Urinary bladder (tissue), 4 donors: ENCODE measurements around the gene GNG7. TPM values are rescaled to one million over a fixed set of nuclear protein-coding genes. Genes with fewer than 3 reads are reported as not detected.
"Not testable (repeated sequence)": the region's sequence is repeated elsewhere in the genome, so short reads cannot be mapped to it uniquely, and the experiment has no call there.

ENCODE experiments used
- DNase-seq: peaks from one replicate; pipeline ENCODE4 v3.0.0-alpha.2; 2015; ENCODE audit errors: extremely low spot score
- H3K27ac ChIP-seq: one replicate; pipeline ENCODE4 v1.5.1; 2013; ENCODE audit warnings: low read depth, mild to moderate bottlenecking, moderate library complexity
- H3K36me3 ChIP-seq: one replicate; pipeline ENCODE4 v1.6.1; 2013; ENCODE audit warnings: mild to moderate bottlenecking, moderate library complexity; ENCODE audit not compliant: insufficient read depth
- H3K4me1 ChIP-seq: one replicate; pipeline ENCODE4 v1.6.1; 2013; ENCODE audit warnings: mild to moderate bottlenecking, moderate library complexity; ENCODE audit not compliant: insufficient read depth
- H3K4me3 ChIP-seq: one replicate; pipeline ENCODE4 v1.5.1; 2013; ENCODE audit warnings: low read depth, low read length
- whole genome bisulfite sequencing: extraction: QIAGEN DNeasy Blood & Tissue Kit; methylation state at CpG from one replicate; pipeline ENCODE4 v1.1.7; 2013; 5-methylcytosine and 5-hydroxymethylcytosine counted together
- polyA plus RNA-seq: library from polyadenylated mRNA; stranded (reverse); fragments of 200-250 nt; gene quantifications from one replicate; pipeline ENCODE4 v1.2.3, GENCODE V29; 2013
- total RNA-seq: library from RNA; depleted of rRNA; stranded (reverse); fragments of >200 nt; gene quantifications from one replicate; pipeline ENCODE4 v1.2.3, GENCODE V29; 2014
- donor health status: healthy with polysubstance abuse.
- donor health status: healthy.

The GNG7 gene
- total and polyA plus RNA-seq, 2 donors = 2.8 to 13.9 TPM

DNA sequence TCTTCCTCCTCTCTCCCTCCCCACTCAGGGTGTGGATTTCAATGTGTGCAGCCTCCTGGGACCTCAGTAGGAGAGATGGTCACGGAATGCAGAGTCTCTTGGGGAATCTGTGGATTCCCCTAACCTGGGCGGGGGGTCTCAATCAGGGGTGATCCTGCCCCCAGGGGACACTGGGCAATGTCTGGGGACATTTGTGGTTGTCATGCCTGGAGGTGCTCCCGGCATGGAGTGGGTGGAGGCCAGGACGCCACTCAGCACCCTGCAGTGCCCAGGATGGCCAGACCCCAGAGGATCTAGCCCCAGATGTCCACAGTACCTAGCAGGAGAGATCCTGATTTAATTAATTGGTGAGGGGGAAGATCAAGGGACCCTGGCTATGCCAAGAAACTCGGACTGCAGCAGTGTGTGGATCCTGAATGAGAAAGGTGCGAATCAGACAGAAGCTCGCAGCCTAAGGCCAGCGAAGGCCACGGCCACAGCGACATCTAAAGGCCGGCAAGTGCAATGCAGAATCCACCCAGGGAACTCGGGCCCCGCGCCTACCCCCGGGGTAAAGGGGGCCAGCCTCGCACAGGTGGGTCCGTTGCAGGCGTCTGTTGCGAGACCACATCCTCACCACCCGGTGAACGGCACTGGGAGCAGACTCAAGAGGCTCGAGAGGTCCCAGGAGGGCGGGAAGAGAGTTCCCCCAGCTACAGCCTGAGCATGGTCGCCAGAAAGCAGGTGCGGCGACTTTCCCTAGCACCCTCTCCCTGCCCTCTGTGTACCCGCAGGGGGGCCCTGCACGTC, 88.8 kb downstream of the GNG7 start:
- DNase-seq = no peak
- WGBS = 22% methylated on average over 28 of the region's 28 CpGs
- H3K4me1 ChIP-seq = no peaks in the 10 kb centered on the region
- no peaks in the 10 kb centered on the region for H3K36me3 ChIP-seq
- no peak overlapping the region for H3K27ac ChIP-seq
- H3K4me3 ChIP-seq = no peak overlapping the region

DNA sequence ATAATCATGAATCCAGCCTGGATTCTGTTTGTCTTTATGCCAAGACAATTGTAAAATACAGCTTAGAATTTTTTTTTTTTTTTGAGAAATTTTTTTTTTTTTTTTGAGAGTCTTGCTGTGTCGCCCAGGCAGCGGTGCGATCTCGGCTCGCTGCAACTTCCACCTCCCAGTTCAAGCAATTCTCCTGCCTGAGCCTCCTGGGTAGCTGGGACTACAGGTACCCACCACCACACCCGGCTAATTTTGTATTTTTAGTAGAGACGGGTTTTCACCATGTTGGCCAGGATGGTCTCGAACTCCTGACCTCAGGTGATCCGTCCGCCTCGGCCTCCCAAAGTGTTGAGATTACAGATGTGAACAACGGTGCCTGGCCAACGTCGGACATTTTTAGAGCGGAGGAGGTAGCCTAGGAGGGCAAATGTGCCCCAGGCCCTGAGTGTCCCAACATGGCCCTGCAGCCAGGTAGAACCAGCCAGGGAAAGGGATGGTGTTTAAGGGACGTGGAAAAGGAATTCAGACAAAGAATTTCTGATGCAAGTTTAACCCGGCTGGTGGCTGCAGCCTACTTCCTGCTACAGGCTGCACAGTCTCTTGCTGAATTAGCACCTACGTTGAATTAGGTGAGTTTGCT, 89.8 kb downstream of the GNG7 start:
- Histone ChIP-seq H3K4me1 (no peaks in the 10 kb centered on the region), H3K27ac (no peak overlapping the region), H3K4me3 (no peak overlapping the region), H3K36me3 (no peaks in the 10 kb centered on the region)
- 82% methylated on average over 18 of the region's 18 CpGs for WGBS
- DNase-seq = no peak

DNA sequence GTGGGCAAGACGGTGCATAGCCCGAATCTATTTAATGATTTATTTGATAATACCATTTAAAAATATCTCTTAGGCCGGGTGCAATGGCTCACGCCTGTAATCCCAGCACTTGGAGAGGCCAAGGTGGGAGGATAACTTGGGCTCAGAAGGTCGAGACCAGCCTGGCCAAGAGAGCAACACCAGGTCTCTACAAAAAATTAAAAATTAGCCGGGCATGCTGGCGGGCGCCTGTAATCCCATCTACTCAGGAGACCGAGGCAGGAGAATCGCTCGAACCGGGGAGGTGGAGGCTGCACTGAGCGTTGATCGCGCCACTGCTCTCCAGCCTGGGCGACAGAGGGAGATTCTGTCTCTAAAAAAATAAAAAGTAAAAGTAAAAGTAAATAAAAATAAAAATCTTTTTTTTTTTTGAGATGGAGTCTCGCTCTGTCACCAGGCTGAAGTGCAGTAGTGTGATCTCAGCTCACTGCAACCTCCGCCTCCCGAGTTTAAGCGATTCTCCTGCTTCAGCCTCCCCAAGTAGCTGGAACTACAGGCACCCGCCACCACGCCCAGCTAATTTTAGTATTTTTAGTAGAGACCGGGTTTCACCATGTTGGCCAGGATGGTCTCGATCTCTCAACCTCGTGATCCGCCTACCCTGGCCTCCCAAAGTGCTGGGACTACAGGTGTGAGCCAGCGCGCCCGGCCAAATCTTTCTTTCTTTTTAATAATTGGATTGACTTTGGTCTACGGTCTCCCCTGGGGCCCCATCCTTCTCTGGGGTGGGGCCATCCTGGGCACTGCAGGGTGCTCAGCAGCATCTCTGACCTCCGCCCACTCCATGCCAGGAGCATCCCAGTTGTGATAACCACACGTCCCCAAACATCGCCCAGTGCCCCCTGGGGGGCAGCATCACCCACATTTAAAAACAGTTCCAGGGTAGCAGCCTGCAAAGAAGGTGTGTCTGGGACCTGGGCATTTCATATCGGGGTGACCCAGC, 90.7 kb downstream of the GNG7 start:
- DNase-seq = no peak
- Histone ChIP-seq H3K4me1 (no peaks in the 10 kb centered on the region), H3K27ac (no peak overlapping the region), H3K36me3 (no peaks in the 10 kb centered on the region), H3K4me3 (no peak overlapping the region)
- WGBS = 70% methylated on average over 34 of the region's 34 CpGs

DNA sequence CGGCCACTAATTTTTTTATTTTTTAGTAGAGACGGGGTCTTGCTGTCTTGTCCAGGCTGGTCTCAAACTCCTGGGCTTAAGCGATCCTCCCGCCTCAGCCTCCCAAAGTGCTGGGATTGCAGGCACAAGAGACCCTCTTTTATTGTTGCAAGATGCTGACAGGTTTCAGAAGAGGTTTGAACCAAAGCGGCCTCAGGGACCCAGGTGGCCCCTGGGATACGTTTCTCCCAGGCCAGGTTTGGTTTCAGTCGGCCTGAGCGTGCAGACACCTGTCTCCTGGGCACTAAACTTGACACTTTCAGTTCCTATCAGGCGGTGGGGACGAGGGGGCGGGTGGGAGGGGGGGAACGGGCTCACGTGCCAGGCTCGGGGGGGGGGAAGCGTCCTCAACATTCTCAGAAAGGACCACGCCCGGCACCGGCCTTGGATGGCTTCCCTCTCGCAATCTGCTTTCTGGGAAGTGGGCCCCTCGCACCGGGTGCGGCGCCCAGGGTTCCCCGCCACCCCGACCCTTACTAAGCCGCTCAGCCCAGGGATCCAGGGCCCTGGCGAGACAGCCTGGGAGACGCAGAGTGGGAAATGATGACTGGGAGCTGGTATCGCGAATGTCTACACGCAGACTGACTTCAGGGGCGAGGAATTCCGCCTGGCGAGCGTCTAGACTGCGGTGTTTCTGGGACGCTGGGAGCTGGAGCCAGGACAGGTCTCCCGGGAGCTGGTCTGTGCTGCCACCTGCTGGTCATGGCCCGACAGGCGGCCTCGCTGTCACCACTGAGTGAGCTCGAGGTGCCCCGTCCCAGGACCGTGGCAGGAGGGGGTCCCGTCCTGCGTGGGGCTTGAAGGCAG, 91.6 kb downstream of the GNG7 start:
- peak; percentile 59 for DNase-seq
- Histone ChIP-seq H3K36me3 (no peaks in the 10 kb centered on the region), H3K27ac (no peak overlapping the region), H3K4me1 (no peaks in the 10 kb centered on the region), H3K4me3 (peak overlapping the region; percentile 2)
- WGBS = 11% methylated on average over 46 of the region's 46 CpGs

DNA sequence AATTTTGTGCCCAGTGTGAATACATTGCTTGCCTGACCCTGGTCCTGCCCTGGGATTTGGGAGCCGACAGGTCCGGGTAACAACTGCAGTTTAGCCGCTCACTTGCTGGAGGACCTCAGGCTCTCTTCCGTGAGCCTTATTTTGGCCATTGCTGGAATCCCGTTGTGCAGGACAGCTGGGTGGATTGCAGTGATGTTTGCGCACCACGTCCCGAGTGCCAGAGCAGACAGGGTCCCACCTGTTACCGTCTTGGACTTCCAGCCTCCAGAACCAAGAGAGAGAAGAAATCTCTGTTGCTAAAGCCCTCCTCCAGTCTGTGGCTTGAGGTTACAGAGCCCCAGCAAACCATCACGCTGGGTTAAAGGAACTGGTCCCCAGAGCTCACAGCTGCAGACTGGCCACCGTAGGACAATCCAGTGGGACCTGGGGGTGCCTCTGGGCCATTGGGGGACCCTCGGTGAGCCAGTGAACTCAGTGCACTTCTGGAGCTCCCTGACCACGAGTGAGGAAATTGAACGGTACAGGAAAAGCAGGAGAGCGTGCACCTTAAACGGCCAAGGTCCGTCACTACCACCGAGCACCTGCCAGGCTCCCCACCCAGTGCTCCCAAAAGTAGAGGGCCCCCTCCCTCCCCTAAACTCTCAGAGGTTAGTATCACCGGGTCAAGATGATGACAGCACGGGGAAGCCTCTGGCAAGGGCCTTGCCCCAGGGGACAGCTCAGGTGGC, 92.9 kb downstream of the GNG7 start:
- WGBS = 74% methylated on average over 20 of the region's 20 CpGs
- H3K27ac ChIP-seq = no peak overlapping the region

DNA sequence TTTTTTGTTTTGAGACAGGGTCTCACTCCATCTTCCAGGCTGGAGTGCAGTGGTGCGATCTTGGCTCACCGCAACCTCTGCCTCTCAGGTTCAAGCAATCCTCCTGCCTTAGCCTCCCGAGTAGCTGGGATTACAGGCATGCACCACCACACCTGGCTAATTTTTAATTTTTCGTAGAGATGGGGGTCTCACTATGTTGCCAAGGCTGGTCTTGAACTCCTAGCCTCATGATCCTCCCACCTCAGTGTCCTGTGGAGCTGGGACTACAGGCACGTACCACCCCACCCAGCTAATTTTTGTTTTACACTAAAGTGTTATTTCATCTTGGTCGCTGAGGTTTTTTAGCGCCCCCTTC, 93.5 kb downstream of the GNG7 start:
- not testable (repeated sequence) for H3K4me3 ChIP-seq, H3K4me1 ChIP-seq, DNase-seq, H3K36me3 ChIP-seq, H3K27ac ChIP-seq
- WGBS = 91% methylated on average over 7 of the region's 7 CpGs

More for the DNA sequence above, 92.9 kb downstream of the GNG7 start:
- Histone ChIP-seq H3K4me3 (no peak overlapping the region), H3K4me1 (no peaks in the 10 kb centered on the region), H3K36me3 (no peaks in the 10 kb centered on the region)
- DNase-seq = no peak

DNA sequence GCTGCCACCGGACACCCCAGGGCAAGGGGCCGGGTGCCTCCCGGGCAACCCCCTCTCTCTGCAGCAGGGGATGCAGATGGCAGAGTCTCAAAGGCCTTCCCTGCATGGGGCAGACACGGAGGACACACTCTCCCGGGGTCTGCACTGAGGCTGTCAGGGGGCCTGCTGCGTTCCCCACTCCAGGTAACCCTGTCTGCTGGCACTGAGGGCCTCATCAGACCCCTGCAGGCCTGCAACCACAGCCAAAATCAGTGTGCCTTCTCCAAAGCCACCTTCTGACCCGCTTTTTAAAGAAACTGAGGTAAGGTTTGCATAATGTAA, 93.9 kb downstream of the GNG7 start:
- Histone ChIP-seq H3K36me3 (no peaks in the 10 kb centered on the region), H3K27ac (no peak overlapping the region), H3K4me3 (no peak overlapping the region), H3K4me1 (no peaks in the 10 kb centered on the region)
- 85% methylated on average over 7 of the region's 7 CpGs for WGBS
- no peak for DNase-seq

DNA sequence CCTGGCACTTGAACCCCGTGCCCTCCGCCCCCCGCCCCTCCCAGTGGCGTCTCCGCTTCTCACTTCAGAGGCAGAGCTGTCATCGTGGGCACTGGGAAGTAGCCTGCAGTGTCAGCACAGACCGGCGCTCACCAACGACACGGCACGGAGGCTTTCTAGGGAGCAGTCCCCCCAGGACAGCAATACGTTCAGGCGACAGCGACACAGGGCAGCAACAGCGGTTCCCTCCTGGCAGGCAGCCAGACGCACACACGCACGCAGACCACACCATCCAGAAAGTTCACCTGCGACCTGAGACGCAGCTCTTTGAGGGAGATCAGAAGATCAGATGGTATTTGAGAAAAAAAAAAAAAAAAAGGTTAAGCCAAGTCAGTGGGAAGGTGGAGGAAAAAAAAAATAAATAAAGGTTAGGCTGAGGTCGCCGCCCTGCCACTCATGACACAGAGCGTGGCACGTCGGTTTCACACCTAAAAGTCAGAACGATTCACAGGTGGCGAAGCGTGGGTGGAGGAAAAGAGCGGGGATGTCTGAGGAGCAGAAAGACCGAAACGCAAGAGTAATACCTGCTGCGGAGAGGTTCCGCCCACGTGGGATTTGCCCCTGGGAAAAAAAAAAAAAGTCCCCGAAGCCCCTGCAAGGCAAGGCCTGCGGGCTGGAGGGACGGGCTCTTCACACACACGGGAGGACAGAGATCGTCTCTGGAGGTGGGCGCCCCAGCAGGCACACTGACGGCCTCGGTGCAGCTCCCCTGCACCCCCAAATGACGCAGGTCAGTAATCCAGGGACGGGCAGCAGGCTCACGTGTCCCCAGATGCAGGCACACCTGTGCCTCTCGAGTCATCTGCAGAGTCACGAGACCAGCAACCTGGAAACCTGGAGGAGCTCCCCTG, 94.5 kb downstream of the GNG7 start:
- Histone ChIP-seq H3K4me3 (no peak overlapping the region), H3K4me1 (no peaks in the 10 kb centered on the region), H3K27ac (no peak overlapping the region), H3K36me3 (no peaks in the 10 kb centered on the region)
- 71% methylated on average over 47 of the region's 47 CpGs for WGBS
- no peak for DNase-seq

DNA sequence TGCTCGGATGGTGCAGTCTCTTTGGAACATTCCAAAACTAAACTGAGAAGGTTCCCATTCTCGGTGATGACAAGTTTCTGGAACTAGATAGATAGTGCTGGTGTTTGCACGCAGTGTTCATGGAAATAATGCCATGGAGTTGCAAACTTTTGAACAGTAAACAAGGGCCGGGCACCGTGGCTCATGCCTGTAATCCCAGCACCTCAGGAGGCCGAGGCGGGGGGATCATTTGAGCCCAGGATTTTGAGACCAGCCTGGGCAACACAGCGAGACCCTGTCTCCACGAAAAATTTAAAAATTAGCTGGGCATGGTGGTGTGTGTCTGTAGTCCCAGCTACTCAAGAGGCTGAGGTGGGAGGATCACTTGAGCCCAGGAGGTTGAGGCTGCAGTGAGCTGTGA, 95.7 kb downstream of the GNG7 start:
- not testable (repeated sequence) for DNase-seq, H3K36me3 ChIP-seq, H3K27ac ChIP-seq, H3K4me1 ChIP-seq, H3K4me3 ChIP-seq
- WGBS = 62% methylated on average over 9 of the region's 9 CpGs

DNA sequence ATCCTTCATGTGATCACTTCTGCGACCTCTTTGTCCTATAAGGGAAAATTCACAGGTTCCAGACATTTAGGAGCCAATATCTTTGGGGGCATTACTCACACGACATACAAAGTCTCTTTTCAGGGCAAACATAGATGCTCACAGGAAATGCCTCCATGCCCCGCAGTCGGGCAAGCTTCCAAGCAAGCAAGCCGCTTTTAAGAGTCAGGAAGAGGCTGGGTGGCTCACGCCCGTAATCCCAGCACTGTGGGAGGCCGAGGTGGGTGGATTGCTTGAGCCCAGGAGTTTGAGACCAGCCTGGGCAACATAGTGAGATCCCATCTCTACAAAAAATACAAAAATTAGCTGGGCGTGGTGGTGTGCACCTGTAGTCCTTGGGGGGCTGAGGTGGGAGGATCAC, 96.6 kb downstream of the GNG7 start:
- 78% methylated on average over 9 of the region's 9 CpGs for WGBS
- H3K36me3 ChIP-seq, H3K4me3 ChIP-seq, H3K4me1 ChIP-seq, H3K27ac ChIP-seq, DNase-seq: not testable (repeated sequence)

DNA sequence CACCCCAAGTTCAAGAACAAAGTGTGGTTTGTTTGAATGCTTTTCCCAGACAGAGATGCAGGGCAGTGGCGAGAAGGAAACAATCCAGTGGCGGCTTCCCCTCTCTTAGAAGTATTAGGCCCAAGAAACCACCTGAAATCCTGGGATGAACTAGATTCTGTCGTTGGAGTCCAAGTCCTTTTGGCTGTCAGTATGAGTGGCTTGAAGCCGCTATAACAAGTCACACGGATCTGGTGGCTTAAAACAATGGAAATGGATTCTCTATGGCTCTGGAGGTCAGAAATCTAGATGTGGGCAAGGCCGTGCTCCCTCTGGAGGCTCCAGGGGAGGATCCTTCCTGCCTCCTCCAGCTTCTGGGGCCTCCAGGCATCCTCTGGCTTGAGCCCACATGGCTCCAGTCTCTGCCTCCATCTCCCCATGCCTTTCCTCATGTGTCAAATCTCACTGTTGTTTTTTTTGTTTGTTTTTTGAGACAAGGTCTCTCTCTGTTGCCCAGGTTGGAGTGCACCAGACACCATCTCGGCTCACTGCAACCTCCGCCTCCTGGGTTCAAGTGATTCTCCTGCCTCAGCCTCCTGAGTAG, 97.7 kb downstream of the GNG7 start:
- WGBS = 89% methylated on average over 8 of the region's 8 CpGs
- H3K36me3 ChIP-seq = no peaks in the 10 kb centered on the region
- DNase-seq = no peak
- H3K4me3 ChIP-seq = no peak overlapping the region
- H3K27ac ChIP-seq = no peak overlapping the region
- H3K4me1 ChIP-seq = no peaks in the 10 kb centered on the region

DNA sequence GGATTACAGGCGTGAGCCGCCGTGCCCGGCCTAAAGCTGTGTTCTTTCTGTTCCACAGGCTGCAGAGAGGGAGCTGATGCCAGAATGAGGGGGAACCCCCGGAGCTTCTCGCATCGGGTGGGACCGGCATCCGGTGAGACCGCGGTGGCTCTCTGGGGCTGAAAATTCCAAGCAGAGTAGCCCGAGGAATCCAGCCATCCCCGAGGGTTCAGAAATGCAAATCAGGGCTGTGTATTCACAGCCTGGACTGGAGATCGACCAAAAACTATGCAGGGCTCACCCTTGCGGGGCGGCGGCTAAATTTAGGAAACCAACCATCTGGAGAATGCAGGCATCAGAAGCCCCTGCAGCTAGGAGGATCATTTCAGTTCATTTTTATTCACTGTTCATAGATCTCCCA, 99.2 kb downstream of the GNG7 start:
- Histone ChIP-seq H3K36me3 (no peaks in the 10 kb centered on the region), H3K27ac (peak overlapping the region; percentile 39), H3K4me3 (no peak overlapping the region), H3K4me1 (no peaks in the 10 kb centered on the region)
- DNase-seq = no peak
- WGBS = 15% methylated on average over 17 of the region's 17 CpGs
